Spleen (tissue), 11 donors: Measurements from ENCODE around the gene HAND1. TPM values are rescaled to one million over a fixed set of nuclear protein-coding genes. Genes with fewer than 3 reads are reported as not detected.

Source experiments
- DNase-seq: peaks from one replicate; pipeline ENCODE4 v3.0.0-alpha.2; 2020
- H3K27ac ChIP-seq, 8 donors: fragments of 200-600 bp; sonication (generic) in 7 of 8; 1 replicate in 4 of 8; 2 replicates in 4 of 8; pipeline versions ENCODE4 v1.5.0 to v1.8.0; 2016 to 2021; ENCODE audit warnings: inconsistent platforms in 4 of 8, mild to moderate bottlenecking in 4 of 8, moderate library complexity in 1 of 8
- H3K27me3 ChIP-seq, 7 donors: fragments of 200-600 bp; sonication (generic) in 6 of 7; replicated peaks in 1 of 7; 1 replicate in 4 of 7; 2 replicates in 3 of 7; pipeline versions ENCODE4 v1.5.0 to v1.8.0; 2016 to 2021; ENCODE audit warnings: inconsistent platforms in 3 of 7, mild to moderate bottlenecking in 1 of 7
- H3K36me3 ChIP-seq, 6 donors: fragments of 200-600 bp; sonication (generic) in 5 of 6; 1 replicate in 4 of 6; 2 replicates in 2 of 6; pipeline versions ENCODE4 v1.5.0 to v1.8.0; 2016 to 2021; ENCODE audit warnings: inconsistent platforms in 2 of 6
- H3K4me1 ChIP-seq, 6 donors: fragments of 200-600 bp; sonication (generic) in 5 of 6; 1 replicate in 3 of 6; 2 replicates in 3 of 6; pipeline versions ENCODE4 v1.5.0 to v1.8.0; 2016 to 2021; ENCODE audit warnings: inconsistent platforms in 3 of 6
- H3K4me3 ChIP-seq, 8 donors: fragments of 200-600 bp; sonication (generic) in 7 of 8; 1 replicate in 4 of 8; 2 replicates in 4 of 8; pipeline versions ENCODE4 v1.5.0 to v1.8.0; 2016 to 2021; ENCODE audit warnings: inconsistent platforms in 4 of 8, mild to moderate bottlenecking in 4 of 8, moderate library complexity in 2 of 8
- H3K9me3 ChIP-seq, 8 donors: fragments of 200-600 bp; sonication (generic) in 7 of 8; 1 replicate in 4 of 8; 2 replicates in 4 of 8; pipeline versions ENCODE4 v1.5.0 to v1.8.0; 2016 to 2021; ENCODE audit warnings: inconsistent platforms in 4 of 8
- CTCF ChIP-seq, 11 experiments: fragments of 200-600 bp in 7 of 11; fragments of 450-650 bp in 4 of 11; sonication (generic) in 4 of 11; IDR thresholded peaks in 8 of 11; conservative IDR thresholded peaks in 3 of 11; 1 replicate in 7 of 11; 2 replicates in 4 of 11; pipeline versions ENCODE4 v1.4.0 to v1.8.0; 2016 to 2021; ENCODE audit warnings: antibody characterized with exemption in 11 of 11, inconsistent platforms in 4 of 11, mild to moderate bottlenecking in 1 of 11
- POLR2A ChIP-seq, 3 donors: fragments of 450-650 bp; IDR thresholded peaks; one replicate each; pipeline ENCODE4 v1.5.1; 2017; ENCODE audit warnings: antibody characterized with exemption in 3 of 3, mild to moderate bottlenecking in 1 of 3
- POLR2AphosphoS5 ChIP-seq, 3 donors: sonication (generic); formaldehyde crosslinking; IDR thresholded peaks; one replicate each; pipeline ENCODE4 v1.5.1; 2017; ENCODE audit warnings: antibody characterized with exemption in 3 of 3
- WGBS, 5 donors: extraction: QIAGEN DNeasy Blood & Tissue Kit in 3 of 5; methylation state at CpG; one replicate each; pipeline versions ENCODE4 v1.1.5 to v1.1.7; 2013 to 2018; 5-methylcytosine and 5-hydroxymethylcytosine counted together
- intact Hi-C: fragments of 100-400 bp; cut with DNase I; formaldehyde crosslinking; loops from one replicate; pipeline ENCODE4 v1.15.0; 2023; ENCODE audit warnings: low total_unique reads
- polyA plus RNA-seq, 3 donors: library from polyadenylated mRNA; stranded (reverse); fragments of 200-250 nt; gene quantifications; one replicate each; pipeline ENCODE4 v1.2.1, GENCODE V29; 2013
- total RNA-seq, 7 donors: library from RNA; depleted of rRNA in 3 of 7; stranded (reverse); fragments of >200 nt in 3 of 7; fragmentation: NEBNext Ultra II Directional in 4 of 7; extraction: Animal tissue kit (Norgen Biotek cat#: 25700) in 4 of 7; gene quantifications; one replicate each; pipeline versions ENCODE4 v1.1.0 to v1.2.1, GENCODE V29; 2016 to 2021
- donor health status: healthy with polysubstance abuse.
- donor health status: DM: no; HTN: no; CAD: no; lungs with moderate emphysema.
- donor health status: DM: no; HTN: no; CAD: no.
- donor health status: Bipolar disorder and iron deficiency.
- donor health status: healthy.
- donor health status: DM: no; HTN: no; CAD: no.
- donor health status: DM: yes; HTN: yes; CAD: no.

Gene HAND1
- total and polyA plus RNA-seq, 10 donors = not detected

DNA sequence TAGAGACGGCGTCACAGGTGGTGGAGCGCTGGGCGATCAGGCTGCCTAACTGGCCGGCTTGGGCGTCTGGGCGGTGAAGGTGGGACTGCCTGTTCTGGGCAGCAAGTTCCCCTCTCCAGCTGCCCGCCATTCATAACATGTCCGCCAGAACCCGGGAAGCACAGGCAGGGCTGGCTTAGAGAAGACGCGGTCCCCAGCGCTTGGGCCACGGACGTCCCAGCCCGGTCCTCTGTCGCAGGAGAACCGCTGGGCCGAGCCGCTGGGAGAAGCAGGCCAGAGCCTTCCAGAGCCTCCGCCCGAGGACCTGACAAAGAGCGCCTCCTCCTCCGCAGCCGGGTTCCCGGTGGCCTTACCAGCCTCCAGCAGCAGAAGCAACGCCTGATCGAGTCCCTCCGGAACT lies 15.2 kb upstream of the HAND1 start:
- Histone ChIP-seq H3K4me3 (no peak overlapping the region), H3K27me3 (peaks cover 0 to 92% (median 41%) of the 10 kb centered on the region in 7 donors), H3K36me3 (no peaks in the 10 kb centered on the region), H3K4me1 (no peaks in the 10 kb centered on the region), H3K27ac (no peak overlapping the region), H3K9me3 (no peaks in the 10 kb centered on the region)
- no peak for TF ChIP-seq POLR2AphosphoS5 (IDR thresholded peaks at IDR 0.05)
- TF ChIP-seq CTCF (IDR thresholded peaks at IDR 0.05 in 8 of 11, conservative IDR thresholded peaks at IDR 0.05 in 3 of 11) = no peak
- no peak for TF ChIP-seq POLR2A (IDR thresholded peaks at IDR 0.05)
- WGBS, 5 donors = 33 to 67% (median 58%) methylated on average over 17 to 29 of the region's 29 CpGs
- intact Hi-C loops = no loop called here
- peak; percentile 58 for DNase-seq

DNA sequence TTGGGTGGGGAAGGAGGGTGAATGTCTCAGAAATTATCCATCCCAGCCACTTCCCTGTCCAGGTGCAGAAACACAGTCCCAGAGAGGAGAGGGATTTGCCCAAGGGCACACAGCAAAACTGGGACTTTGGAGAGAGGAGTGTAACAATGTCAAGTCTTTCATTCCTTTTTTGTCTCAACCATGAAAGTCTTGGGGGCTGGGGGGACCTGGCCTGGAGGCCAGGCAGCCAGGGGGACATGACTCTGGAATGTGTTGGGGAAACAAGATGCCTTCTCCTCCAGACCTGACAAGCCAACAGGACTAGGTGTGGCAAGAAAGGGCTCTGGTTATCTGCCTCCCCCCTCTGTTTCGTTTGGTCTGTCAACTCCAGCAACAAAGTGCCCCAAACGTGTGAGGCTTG lies 13.9 kb upstream of the HAND1 start:
- Histone ChIP-seq H3K9me3 (no peaks in the 10 kb centered on the region), H3K36me3 (no peaks in the 10 kb centered on the region), H3K4me1 (no peaks in the 10 kb centered on the region), H3K27me3 (peaks cover 0 to 98% (median 55%) of the 10 kb centered on the region in 7 donors), H3K27ac (no peak overlapping the region), H3K4me3 (no peak overlapping the region)
- intact Hi-C loops = no loop called here
- 38 to 77% (median 68%) methylated on average over 2 of the region's 2 CpGs for WGBS, 5 donors
- peak; percentile 33 for DNase-seq
- TF ChIP-seq CTCF (IDR thresholded peaks at IDR 0.05 in 8 of 11, conservative IDR thresholded peaks at IDR 0.05 in 3 of 11) = no peak
- no peak for TF ChIP-seq POLR2AphosphoS5 (IDR thresholded peaks at IDR 0.05)
- TF ChIP-seq POLR2A (IDR thresholded peaks at IDR 0.05) = no peak

- peak; percentile 34 for DNase-seq
- 20 to 37% (median 27%) methylated on average over 2 of the region's 2 CpGs for WGBS, 5 donors
- no peak overlapping the region for H3K27ac ChIP-seq
- H3K4me1 ChIP-seq = peaks cover 0 to 16% (median 6%) of the 10 kb centered on the region in 6 donors
- TF ChIP-seq POLR2A (IDR thresholded peaks at IDR 0.05) (no peak), POLR2AphosphoS5 (IDR thresholded peaks at IDR 0.05) (no peak), CTCF (IDR thresholded peaks at IDR 0.05 in 8 of 11, conservative IDR thresholded peaks at IDR 0.05 in 3 of 11) (no peak)
- no peaks in the 10 kb centered on the region for H3K9me3 ChIP-seq
- intact Hi-C loops = no loop called here
- H3K4me3 ChIP-seq = no peak overlapping the region
- H3K27me3 ChIP-seq = peaks cover 9 to 99% (median 76%) of the 10 kb centered on the region in 7 donors
- H3K36me3 ChIP-seq = no peaks in the 10 kb centered on the region
Measured at GRCh38 chr5:154487541-154487940, 9.5 kb upstream of the HAND1 start.

GRCh38 chr5:154486427-154486866 lies 8.4 kb upstream of the HAND1 start:
- Histone ChIP-seq H3K27me3 (peaks cover 10 to 100% (median 87%) of the 10 kb centered on the region in 7 donors), H3K4me1 (peaks cover 0 to 23% (median 8%) of the 10 kb centered on the region in 6 donors), H3K27ac (no peak overlapping the region), H3K4me3 (no peak overlapping the region), H3K36me3 (no peaks in the 10 kb centered on the region), H3K9me3 (no peaks in the 10 kb centered on the region)
- no peak for TF ChIP-seq POLR2A (IDR thresholded peaks at IDR 0.05)
- TF ChIP-seq CTCF (IDR thresholded peaks at IDR 0.05 in 8 of 11, conservative IDR thresholded peaks at IDR 0.05 in 3 of 11) = no peak
- TF ChIP-seq POLR2AphosphoS5 (IDR thresholded peaks at IDR 0.05) = no peak
- 0 to 14% (median 3%) methylated on average over 4 of the region's 4 CpGs for WGBS, 5 donors
- DNase-seq = peak; percentile 31
- intact Hi-C loops = no loop called here
